Measurements from ENCODE around the gene GPLD1. TPM values are rescaled to one million over a fixed set of nuclear protein-coding genes. Genes with fewer than 3 reads are reported as not detected.
A peak's percentile ranks its signal among the peaks of the same experiment; 100 is the strongest.
"Not testable (repeated sequence)": the region's sequence is repeated elsewhere in the genome, so short reads cannot be mapped to it uniquely, and the experiment has no call there.

GPLD1 gene
- total RNA-seq, 4 donors from 2014 or later = 0.27 to 1.9 (median 0.64) TPM

DNA sequence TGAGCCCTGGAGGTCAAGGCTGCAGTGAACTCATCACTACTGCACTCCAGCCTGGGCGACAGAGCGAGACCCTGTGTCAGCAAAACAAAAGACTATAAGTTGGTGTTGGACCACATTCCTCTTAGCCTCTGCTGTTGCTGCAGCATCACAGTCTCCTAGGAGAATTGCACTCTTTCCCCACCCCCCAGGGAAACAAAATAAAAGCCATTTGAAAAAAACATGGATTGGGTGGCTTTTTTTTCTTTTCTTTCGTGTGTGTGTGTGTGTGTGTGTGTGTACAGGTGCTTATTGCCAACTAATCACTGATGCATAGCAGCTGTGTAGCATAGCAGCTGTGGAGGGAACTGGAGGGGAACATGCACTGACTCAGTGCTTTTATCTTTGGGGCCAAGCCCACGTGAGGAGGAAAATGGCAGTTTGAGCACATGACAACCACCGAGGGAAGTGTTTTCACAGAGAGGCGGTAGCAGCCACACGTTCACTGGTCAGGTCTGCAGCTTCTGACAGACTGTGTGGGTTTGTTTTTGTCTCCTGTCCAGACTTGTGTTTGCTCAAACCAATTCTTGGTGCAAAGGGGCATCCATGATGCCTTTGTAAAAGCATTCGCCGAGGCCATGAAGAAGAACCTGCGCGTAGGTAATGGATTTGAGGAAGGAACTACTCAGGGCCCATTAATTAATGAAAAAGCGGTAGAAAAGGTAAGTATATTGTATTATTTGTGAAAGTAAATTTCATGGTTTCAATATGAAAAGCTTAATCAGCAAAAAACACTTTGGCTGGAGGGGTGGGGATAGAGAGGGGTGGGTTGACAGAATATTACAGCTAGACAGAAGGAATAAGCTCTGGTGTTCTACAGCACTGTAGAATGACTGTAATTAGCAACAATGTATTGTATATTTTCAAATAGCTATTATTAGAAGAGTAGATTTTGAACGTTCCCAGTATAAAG, 33.1 kb upstream of the GPLD1 start:
- Histone ChIP-seq H3K4me1 (no peaks in the 10 kb centered on the region), H3K4me3 (no peak overlapping the region), H3K27me3 (no peaks in the 10 kb centered on the region), H3K36me3 (peaks cover 0 to 4% (median 0%) of the 10 kb centered on the region in 3 donors), H3K9me3 (no peaks in the 10 kb centered on the region), H3K27ac (no peak overlapping the region)
- no peak for DNase-seq
- intact Hi-C loops (cut with DNase I) = no loop called here
- TF ChIP-seq, protein P1, sequence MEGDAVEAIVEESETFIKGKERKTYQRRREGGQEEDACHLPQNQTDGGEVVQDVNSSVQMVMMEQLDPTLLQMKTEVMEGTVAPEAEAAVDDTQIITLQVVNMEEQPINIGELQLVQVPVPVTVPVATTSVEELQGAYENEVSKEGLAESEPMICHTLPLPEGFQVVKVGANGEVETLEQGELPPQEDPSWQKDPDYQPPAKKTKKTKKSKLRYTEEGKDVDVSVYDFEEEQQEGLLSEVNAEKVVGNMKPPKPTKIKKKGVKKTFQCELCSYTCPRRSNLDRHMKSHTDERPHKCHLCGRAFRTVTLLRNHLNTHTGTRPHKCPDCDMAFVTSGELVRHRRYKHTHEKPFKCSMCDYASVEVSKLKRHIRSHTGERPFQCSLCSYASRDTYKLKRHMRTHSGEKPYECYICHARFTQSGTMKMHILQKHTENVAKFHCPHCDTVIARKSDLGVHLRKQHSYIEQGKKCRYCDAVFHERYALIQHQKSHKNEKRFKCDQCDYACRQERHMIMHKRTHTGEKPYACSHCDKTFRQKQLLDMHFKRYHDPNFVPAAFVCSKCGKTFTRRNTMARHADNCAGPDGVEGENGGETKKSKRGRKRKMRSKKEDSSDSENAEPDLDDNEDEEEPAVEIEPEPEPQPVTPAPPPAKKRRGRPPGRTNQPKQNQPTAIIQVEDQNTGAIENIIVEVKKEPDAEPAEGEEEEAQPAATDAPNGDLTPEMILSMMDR (IDR thresholded peaks at IDR 0.05) = no peak
- TF ChIP-seq POLR2A (IDR thresholded peaks at IDR 0.05) = no peak
- WGBS, 2 donors = 55 to 70% methylated on average over 10 to 13 of the region's 13 CpGs

DNA sequence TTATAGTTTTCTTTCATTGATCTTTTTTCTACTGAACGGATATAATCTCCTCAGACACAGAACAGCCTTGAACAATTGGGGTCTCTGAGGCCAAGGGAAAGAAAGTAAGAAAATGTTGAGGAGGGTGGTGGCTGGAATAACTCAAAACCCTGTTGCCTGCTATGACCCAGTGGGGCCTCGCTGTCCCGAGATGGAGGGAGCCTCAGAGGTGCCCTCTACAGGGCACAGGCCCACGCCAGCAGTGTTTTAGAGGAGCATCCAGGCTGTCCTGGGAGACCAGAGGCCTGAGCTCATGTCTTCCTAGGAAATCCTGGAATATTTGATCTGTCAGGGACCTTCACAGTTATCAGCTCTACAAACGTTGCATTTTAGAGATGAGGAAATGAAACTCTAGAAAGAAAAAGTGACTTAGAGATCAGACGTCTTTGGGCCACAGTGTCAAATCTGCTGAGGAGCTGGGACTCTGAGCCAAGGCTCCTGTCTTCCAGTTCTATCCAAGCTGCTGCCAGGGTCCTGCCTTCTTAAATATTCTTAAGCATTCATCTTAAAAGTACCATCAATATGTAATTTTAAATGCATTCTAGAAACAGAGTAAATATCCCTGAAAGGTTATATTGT, 31.7 kb upstream of the GPLD1 start:
- no peak for DNase-seq
- intact Hi-C loops (cut with DNase I) = no loop called here
- H3K27me3 ChIP-seq = no peaks in the 10 kb centered on the region
- H3K4me3 ChIP-seq = no peak overlapping the region
- H3K9me3 ChIP-seq = no peaks in the 10 kb centered on the region
- TF ChIP-seq, protein P1 (IDR thresholded peaks at IDR 0.05) = peak in 5 of 6 experiments; percentile 13 to 58 (median 32)
- no peak for TF ChIP-seq POLR2A (IDR thresholded peaks at IDR 0.05)
- peaks cover 0 to 6% (median 0%) of the 10 kb centered on the region in 3 donors for H3K36me3 ChIP-seq
- H3K27ac ChIP-seq = no peak overlapping the region
- no peaks in the 10 kb centered on the region for H3K4me1 ChIP-seq
- WGBS, 2 donors = 32 to 36% methylated on average over 6 of the region's 6 CpGs

DNA sequence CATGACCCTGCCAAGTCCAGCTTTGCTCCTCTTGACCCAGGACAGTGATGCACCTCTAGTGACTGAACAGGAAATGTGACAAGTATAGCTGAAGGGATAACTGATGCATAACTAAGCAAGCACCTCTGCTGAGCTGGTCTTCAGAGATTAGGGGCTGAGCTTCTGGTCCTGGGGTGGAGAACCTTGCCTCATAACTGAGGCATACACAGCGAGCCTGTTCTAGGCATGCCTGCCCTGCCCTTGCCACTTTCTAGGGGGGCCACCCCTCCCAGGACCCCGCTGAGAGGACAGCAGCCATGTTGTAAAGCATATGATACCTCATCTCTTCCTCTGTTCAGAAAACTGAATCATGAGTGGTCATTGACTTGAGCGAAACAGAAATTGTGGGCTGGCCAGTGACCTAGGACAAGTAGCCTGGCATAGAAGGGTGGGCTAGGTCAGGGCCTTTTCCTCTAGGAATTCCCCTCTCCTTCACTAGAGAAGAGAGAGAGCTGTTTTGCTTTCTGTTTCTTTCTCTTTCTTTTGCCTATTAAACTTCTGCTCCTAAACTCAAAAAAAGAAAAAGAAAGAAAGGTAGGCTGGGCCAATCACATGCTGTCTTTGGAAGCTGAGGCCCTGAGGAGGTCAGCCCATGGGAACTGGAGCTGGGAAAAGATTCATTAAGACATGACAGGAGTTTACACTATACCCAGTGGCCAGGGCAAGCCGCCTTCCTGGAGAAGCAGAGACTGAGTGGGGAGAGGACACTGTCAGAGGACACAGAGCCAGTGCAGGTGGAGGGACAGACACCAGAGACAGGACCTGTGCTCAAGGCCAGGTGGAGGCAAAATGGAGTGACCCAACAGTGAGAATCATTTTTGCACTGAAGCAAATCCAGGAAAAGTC, 28.5 kb upstream of the GPLD1 start:
- WGBS, 2 donors = 59 to 83% methylated on average over 3 to 4 of the region's 4 CpGs
- H3K4me3 ChIP-seq = no peak overlapping the region

DNA sequence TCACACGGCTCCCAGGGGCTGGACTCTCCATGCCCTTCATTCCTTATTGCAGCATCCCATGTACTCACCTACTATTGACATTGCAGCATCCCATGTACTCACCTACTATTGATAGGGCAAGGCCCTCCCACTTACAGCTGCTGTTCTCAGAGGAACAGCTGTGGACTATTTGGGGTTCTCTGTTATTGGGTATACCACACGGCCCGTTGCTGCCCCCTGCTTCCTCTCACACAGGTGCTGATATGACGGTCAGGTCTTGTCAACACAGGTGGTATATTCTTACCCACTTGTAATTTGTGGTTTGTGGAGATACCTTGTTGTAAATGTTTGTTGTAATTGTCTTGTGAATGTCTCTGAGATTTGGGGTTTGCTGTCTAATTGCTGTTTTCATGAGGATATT, 24.2 kb upstream of the GPLD1 start:
- no peaks in the 10 kb centered on the region for H3K9me3 ChIP-seq
- 90 to 97% methylated on average over 4 of the region's 4 CpGs for WGBS, 2 donors
- H3K4me3 ChIP-seq = no peak overlapping the region
- DNase-seq = no peak
- intact Hi-C loops (cut with DNase I) = no loop called here
- TF ChIP-seq, protein P1 (IDR thresholded peaks at IDR 0.05) = no peak
- no peak for TF ChIP-seq POLR2A (IDR thresholded peaks at IDR 0.05)
- peaks cover 0 to 38% (median 0%) of the 10 kb centered on the region in 3 donors for H3K36me3 ChIP-seq
- H3K4me1 ChIP-seq = no peaks in the 10 kb centered on the region
- H3K27me3 ChIP-seq = no peaks in the 10 kb centered on the region
- no peak overlapping the region for H3K27ac ChIP-seq

More for the DNA sequence above, 28.5 kb upstream of the GPLD1 start:
- Histone ChIP-seq H3K9me3 (no peaks in the 10 kb centered on the region), H3K36me3 (peaks cover 0 to 30% (median 0%) of the 10 kb centered on the region in 3 donors), H3K4me1 (no peaks in the 10 kb centered on the region), H3K27ac (no peak overlapping the region), H3K27me3 (no peaks in the 10 kb centered on the region)
- no peak for TF ChIP-seq POLR2A (IDR thresholded peaks at IDR 0.05)
- TF ChIP-seq, protein P1 (IDR thresholded peaks at IDR 0.05) = no peak
- intact Hi-C loops (cut with DNase I) = no loop called here
- DNase-seq = no peak

DNA sequence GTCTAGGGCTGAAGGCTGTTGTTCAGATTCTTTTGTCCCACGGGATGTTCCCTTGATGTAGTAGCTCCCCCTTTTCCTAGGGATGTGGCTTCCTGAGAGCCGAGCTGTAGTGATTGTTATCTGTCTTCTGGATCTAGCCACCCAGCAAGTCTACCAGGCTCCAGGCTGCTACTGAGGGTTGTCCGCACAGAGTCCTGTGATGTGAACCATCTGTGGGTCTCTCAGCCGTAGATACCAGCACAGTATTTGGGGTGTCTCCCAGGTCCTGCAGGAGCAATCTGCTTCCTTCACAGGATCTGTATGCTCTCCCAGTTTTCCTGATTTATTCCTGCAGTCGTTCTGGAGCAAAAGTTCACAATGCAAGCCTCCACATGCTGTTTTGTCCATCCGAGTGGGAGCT, 22.6 kb upstream of the GPLD1 start:
- H3K4me1 ChIP-seq = not testable (repeated sequence)

More for the DNA sequence above, 22.6 kb upstream of the GPLD1 start:
- H3K9me3 ChIP-seq; H3K27ac ChIP-seq; intact Hi-C loops (cut with DNase I); H3K4me3 ChIP-seq; H3K27me3 ChIP-seq; DNase-seq: not testable (repeated sequence)
- 63 to 67% methylated on average over 4 to 6 of the region's 6 CpGs for WGBS, 2 donors
- H3K36me3 ChIP-seq = peaks cover 0 to 47% (median 0%) of the 10 kb centered on the region in 3 donors
